ENCODE results near the gene CELF2. TPM values are rescaled to one million over a fixed set of nuclear protein-coding genes. Genes with fewer than 3 reads are reported as not detected.
"Not testable (repeated sequence)": the region's sequence is repeated elsewhere in the genome, so short reads cannot be mapped to it uniquely, and the experiment has no call there.

CELF2 gene
- polyA plus RNA-seq, 4 donors = 9.6 to 20.5 (median 13.8) TPM

GRCh38 chr10:11335167-11335652, 317.5 kb downstream of the CELF2 start:
- no peak for DNase-seq (ENCODE audit: low read depth in 4 of 4, low spot score in 3 of 4)

DNA sequence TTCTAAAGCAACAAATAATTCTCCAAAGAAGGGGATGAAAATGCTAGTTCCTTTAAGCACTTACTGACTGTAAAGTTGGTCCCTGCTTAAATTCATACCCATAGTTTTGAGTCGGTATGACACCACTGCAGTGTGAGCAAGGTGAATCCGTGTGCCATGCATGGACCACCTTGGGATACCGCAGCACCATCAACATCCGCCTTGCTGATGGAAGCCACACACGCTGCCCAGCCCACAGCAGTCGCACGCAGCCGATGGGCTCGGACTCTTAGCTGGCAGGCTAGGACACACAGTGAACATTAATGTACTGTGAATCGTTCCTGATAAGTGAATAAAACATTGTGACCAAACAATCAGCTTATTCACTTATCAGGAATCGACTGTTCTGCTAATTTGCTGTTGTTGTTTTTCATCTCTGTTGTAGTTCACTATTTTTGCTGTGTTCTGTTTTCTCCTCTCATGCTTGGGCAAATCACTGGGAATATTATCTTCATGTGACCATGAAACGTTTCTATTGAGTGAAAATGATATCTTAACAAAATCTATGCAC, 318.3 kb downstream of the CELF2 start:
- DNase-seq (ENCODE audit: low read depth in 4 of 4, low spot score in 3 of 4) = no peak

- no peak for DNase-seq (ENCODE audit: low read depth in 4 of 4, low spot score in 3 of 4)
These were observed 319.1 kb downstream of the CELF2 start for GRCh38 chr10:11336722-11337162.

- DNase-seq (ENCODE audit: low read depth in 4 of 4, low spot score in 3 of 4) = no peak
These were observed 319.8 kb downstream of the CELF2 start for GRCh38 chr10:11337516-11337915.

DNA sequence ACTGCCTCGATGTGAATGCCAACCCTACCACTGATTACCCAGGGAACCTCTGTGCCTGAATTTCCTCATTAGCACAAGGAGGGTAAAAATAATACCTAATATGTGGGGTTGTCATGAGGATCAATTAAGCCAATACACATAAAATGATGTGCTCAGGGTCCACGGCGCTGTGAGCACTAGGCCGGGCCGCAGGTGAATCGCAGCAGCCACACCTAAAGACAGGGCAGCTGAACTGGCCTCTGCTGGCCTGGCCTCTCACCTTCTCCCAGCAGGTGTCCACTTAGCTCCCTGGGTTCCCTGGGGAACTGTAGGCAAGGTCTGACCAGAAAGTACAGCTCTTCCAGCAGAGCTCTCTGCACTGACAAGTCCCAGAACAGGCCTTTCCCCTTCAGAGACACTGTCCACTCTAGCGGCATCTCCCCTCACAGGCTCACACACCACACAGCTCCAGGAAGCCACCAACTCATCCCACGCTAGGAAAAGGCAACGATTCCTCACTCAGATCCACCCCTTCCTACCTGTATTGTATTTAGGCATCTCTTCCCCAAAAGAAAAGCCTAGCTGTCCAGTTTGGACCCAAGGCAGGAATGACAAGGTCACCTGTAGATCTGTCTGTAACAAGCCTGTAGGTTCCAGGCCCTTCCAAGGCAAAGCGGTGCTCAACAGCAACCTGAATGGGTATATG, 320.6 kb downstream of the CELF2 start:
- DNase-seq (ENCODE audit: low read depth in 4 of 4, low spot score in 3 of 4) = no peak

DNA sequence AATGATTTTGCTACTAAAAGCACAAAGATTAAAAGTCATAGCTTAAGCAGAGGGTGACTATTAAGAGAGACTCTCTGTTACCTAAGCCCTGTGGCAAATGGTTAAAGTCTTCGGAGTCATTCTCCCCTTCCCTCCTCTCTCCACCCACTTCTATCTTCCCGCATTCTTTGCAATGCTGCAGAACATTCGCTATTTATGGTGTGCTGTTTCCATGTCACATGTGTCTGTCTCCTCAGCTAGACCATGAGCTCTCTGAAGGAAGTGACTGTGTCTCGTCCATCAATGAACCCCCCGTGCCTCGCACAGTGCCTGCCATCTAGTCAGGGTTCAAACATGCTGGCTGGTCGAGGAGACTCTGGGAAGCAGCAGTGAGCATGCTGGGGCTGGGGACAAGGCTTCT, 321.3 kb downstream of the CELF2 start:
- DNase-seq (ENCODE audit: low read depth in 4 of 4, low spot score in 3 of 4) = no peak

GRCh38 chr10:11339660-11340059, 322.0 kb downstream of the CELF2 start:
- DNase-seq (ENCODE audit: low read depth in 4 of 4, low spot score in 3 of 4) = no peak

- DNase-seq (ENCODE audit: low read depth in 4 of 4, low spot score in 3 of 4) = no peak
These were observed 323.8 kb downstream of the CELF2 start for GRCh38 chr10:11341283-11341960.

DNA sequence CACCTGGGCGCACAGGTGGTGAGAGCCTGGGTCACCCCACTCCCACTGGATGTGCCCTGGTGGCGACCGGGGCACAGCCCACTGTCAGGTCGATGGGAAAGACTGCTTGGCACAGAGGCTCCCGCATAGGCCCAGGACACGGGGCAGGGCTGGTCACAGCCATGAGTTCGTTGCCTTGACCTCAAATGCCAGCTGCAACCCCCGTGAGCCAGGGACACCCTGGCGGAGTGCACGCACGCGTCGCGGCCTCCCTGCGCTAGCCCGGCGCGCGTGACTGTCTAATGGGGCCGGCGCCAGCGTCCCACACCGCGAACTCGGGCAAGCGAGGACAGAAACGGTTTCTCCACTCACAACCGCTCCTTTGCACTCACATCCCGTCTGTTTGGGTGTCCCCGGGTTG, 326.4 kb downstream of the CELF2 start:
- no peak for DNase-seq (ENCODE audit: low read depth in 4 of 4, low spot score in 3 of 4)

GRCh38 chr10:11344550-11344949, 326.9 kb downstream of the CELF2 start:
- DNase-seq (ENCODE audit: low read depth in 4 of 4, low spot score in 3 of 4) = no peak

GRCh38 chr10:11345224-11346054, 327.8 kb downstream of the CELF2 start:
- DNase-seq (ENCODE audit: low read depth in 4 of 4, low spot score in 3 of 4) = no peak

DNA sequence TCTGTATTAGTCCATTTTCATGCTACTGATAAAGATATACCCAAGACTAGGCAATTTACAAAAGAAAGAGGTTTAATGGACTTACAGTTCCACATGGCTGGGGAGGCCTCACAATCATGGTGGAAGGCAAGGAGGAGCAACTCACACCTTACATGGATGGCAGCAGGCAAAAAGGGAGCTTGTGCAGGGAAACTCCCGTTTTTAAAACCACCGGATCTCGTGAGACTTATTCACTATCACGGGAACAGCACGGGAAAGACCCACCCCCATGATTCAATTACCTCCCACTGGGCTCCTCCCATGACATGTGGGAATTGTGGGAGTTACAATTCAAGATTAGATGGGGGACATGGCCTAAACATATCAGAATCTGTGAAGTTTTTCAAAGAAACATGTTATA, 329.9 kb downstream of the CELF2 start:
- DNase-seq (ENCODE audit: low read depth in 4 of 4, low spot score in 3 of 4) = not testable (repeated sequence)

DNA sequence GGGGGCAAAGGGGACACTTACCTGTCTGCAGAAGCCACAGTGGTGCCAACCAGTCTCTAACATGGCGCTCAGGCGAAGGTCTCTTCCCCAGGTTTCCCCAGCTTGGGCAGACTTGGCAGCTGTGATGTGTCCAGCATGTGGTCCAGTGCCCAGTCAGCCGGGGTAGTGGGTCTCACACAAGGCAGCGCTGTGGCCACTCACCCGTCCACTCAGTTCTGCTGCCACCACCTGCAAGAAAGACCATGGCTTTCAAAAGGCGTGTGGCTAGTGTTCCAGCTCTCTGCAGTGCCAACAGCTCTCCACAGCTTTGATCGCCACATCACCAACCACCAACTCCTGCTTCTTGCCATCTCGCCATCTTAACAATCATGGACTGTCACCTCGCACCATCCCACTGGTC, 334.1 kb downstream of the CELF2 start:
- no peak for DNase-seq (ENCODE audit: low read depth in 4 of 4, low spot score in 3 of 4)

DNA sequence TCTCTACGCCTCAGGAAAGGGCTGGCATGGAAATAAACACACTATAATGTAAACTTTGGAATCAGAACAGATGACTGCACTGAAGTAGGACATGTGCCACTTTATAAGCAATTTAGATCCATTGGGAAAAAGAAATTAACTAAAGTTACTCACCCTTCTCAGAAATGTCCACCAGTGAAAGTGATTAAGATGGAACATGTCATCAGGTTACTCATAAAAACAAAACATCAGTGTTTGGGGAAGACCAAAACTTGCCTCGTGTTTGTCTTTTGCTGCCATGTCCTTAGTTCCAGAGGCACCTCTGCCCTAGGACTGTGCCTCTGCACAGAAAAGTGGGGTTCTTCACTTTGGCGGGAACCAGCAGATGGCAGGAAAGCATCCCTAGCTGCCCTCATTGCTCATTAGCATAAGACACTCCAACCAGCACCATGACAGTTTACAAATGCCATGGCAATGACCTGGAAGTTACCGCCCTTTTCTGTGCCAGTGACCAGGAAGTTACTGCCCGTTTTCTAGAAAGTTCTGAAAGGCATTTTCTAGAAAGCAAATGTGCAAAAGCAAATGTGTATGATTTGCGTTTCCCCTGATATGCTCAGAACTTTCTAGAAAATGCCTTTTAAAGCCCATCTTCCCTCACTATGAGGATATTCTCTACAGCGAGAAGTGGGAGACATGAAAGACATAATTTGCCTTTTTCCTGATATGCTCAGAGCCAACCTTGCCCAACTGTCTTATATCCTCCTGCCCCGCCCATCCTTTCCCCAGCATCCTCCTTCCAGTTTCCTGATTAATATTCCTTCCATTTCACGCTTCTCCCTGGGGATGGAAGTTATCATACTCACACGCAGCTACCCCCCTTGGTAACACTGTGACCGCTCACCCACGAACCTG, 335.6 kb downstream of the CELF2 start:
- DNase-seq (ENCODE audit: low read depth in 4 of 4, low spot score in 3 of 4) = no peak

- DNase-seq (ENCODE audit: low read depth in 4 of 4, low spot score in 3 of 4) = no peak
These were observed 337.2 kb downstream of the CELF2 start for GRCh38 chr10:11354823-11355222.

- no peak for DNase-seq (ENCODE audit: low read depth in 4 of 4, low spot score in 3 of 4)
These were observed 337.9 kb downstream of the CELF2 start for GRCh38 chr10:11355592-11355991.

DNA sequence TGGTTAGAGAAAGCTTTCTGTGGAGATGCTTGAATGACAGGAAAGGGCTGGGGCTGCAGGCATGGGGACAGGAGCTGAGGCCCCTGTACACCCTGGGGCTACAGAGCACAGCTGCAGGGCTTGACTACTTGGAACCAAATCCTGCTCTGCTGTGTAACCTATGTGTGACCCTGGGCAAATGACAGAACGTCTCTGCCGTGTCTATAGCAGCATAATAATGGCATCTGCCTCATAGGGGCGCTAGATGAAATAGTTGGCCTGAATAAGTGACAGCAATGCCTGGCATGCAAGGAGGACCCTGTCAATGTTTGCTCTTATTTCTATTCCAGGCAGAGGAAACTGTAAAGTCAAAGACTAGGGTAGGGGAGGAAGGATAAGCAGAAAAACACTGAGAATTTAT, 339.8 kb downstream of the CELF2 start:
- DNase-seq (ENCODE audit: low read depth in 4 of 4, low spot score in 3 of 4) = no peak

GRCh38 chr10:11358011-11358410, 340.3 kb downstream of the CELF2 start:
- no peak for DNase-seq (ENCODE audit: low read depth in 4 of 4, low spot score in 3 of 4)

GRCh38 chr10:11358923-11359575, 341.4 kb downstream of the CELF2 start:
- no peak for DNase-seq (ENCODE audit: low read depth in 4 of 4, low spot score in 3 of 4)

- no peak for DNase-seq (ENCODE audit: low read depth in 4 of 4, low spot score in 3 of 4)
These were observed 342.2 kb downstream of the CELF2 start for GRCh38 chr10:11359869-11360268.

Data from left renal pelvis (tissue), 4 donors.